Astrocyte of the spinal cord (primary cell): Measurements from ENCODE around the gene MYPN.

Experiments
- DNase-seq: peaks from one replicate; pipeline ENCODE4 v3.0.0; 2011; ENCODE audit warnings: low read depth, low spot score
- H3K4me3 ChIP-seq: 2 replicates; pipeline ENCODE4 v1.5.1; 2011; ENCODE audit warnings: low read depth, mild to moderate bottlenecking, low read length, moderate library complexity
- in situ Hi-C: cut with HindIII; loops from 2 replicates; pipeline ENCODE4 v1.10.0; 2017; ENCODE audit warnings: low sequenced_read_pairs
- TF ChIP-seq, protein P1 (sequence below): IDR thresholded peaks from 2 replicates; pipeline ENCODE4 v1.5.1; 2012; ENCODE audit warnings: low read depth, mild to moderate bottlenecking, low read length, inconsistent platforms

MYPN gene

DNA sequence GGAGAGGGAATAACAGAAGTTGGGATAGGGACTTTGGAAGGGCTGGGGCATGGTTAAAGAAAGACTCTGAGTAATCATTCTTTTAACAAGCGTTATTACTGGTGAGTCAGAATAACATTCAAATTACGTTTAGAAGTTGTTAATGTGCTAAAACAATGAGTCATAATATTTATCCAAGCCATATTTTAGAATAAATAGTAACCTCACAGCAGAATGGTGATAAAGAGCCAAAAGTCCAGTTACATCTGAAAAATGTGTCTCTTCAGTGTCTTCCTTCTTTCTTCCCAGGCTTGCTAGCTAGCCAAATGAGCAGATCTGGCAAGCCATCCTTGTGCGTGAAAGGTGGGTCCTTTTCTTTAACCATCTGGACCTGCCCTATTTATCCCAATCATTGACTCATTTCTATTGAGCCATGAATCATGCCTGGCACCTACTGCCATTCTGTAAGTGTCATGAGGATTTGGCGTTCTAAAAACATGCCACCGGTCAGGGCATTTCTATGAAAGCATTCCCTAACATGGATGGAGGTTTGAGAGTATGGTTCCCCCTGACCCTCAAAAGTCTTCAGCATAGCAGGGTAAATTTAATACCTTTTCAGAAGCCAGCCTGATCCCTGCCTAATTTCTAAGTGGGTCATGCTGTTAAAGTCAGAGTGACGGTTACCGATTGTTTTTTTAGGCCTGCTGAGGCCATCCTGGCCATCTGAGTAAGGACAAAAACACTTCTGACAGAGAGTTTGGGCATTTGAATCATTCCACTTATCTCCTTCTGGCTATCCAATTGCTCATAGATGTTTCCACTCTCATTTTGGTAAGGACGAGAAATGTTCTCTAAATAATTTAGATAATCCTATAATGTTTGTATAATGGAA is 26.9 kb downstream of the MYPN start:
- TF ChIP-seq, protein P1, sequence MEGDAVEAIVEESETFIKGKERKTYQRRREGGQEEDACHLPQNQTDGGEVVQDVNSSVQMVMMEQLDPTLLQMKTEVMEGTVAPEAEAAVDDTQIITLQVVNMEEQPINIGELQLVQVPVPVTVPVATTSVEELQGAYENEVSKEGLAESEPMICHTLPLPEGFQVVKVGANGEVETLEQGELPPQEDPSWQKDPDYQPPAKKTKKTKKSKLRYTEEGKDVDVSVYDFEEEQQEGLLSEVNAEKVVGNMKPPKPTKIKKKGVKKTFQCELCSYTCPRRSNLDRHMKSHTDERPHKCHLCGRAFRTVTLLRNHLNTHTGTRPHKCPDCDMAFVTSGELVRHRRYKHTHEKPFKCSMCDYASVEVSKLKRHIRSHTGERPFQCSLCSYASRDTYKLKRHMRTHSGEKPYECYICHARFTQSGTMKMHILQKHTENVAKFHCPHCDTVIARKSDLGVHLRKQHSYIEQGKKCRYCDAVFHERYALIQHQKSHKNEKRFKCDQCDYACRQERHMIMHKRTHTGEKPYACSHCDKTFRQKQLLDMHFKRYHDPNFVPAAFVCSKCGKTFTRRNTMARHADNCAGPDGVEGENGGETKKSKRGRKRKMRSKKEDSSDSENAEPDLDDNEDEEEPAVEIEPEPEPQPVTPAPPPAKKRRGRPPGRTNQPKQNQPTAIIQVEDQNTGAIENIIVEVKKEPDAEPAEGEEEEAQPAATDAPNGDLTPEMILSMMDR: no peak
- no peak overlapping the region for H3K4me3 ChIP-seq
- in situ Hi-C loops: no loop called here
- peak; percentile 80 for DNase-seq

DNA sequence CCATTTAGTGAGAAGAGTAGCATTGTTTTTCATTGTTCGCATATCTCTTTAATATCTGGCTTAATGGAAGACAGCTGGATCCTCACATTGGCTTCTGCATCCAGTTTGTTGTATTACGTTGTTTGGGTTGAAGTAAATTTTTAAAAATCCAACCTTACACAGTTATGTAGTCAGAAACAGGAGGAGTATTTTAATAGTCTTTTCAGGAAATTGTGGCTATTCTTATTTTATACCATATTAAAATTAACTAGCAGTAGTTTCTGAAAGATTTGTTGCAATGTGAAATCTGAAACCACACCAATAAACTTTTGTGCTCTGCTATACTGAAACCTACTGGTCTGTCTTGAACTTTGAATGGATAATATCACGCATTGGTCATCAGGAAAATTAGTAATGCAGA is 27.9 kb downstream of the MYPN start:
- peak; percentile 22 for DNase-seq

DNA sequence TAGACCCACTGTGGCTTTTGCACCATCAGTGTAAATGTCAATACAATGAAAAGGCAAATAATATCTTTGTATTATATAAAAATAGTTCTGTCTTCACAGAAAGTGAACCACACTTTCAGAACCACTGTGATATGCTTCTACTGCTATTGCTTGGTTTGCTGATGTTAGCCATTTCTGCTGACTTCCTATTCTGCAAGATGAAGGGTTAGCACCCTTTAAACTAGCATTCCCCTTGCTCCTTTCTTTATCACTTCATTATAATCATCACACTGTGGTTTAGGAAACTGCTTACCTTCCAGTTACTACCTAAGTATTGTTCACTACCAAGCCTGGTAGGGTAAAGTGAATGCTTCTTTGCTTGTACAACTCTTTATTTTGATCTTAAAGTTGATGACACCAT is 29.2 kb downstream of the MYPN start:
- no peak for DNase-seq
- in situ Hi-C loops: no loop called here
- TF ChIP-seq, protein P1: no peak
- no peak overlapping the region for H3K4me3 ChIP-seq

More for the DNA sequence above, 27.9 kb downstream of the MYPN start:
- H3K4me3 ChIP-seq: no peak overlapping the region
- in situ Hi-C loops: no loop called here
- TF ChIP-seq, protein P1: no peak

DNA sequence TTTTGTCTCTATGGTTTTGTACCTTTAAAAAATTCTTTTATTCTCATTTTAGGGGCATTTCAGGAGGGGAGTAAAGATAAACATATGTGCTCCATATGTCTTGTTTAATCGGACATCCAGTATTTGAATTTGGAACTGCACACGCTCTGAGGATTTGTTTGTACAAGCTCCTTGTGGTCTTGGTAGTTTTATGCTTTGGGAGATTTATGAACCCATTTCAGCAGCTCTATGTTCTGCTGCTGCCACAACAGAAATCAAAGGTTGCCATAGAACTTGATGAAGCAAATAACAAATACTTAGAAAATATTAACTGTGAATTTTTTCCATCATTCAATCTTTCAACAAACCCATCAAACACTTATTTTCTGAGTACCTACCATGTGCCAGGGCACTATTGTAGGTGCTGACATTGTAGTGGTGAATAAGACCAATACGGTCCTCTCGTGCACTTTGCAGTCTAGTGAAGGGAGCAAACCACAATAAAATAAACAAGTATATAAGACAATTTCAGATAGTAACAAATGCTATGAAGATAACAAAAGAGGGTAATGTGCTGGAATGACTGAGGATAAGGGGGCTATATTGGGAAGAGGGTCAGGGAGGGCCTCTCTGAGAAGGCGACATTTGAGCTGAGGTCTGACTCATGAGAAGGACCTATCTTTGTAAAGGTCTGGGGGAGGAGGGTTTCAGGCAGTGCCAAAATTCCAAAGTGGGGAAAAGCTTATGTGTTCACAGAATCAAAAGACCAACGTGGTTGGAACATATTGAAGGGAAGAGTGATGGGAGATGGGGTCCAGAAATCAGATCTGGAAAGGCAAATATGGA is 30.4 kb downstream of the MYPN start:
- DNase-seq: peak; percentile 55
- H3K4me3 ChIP-seq: no peak overlapping the region
- in situ Hi-C loops: no loop called here
- TF ChIP-seq, protein P1: no peak

DNA sequence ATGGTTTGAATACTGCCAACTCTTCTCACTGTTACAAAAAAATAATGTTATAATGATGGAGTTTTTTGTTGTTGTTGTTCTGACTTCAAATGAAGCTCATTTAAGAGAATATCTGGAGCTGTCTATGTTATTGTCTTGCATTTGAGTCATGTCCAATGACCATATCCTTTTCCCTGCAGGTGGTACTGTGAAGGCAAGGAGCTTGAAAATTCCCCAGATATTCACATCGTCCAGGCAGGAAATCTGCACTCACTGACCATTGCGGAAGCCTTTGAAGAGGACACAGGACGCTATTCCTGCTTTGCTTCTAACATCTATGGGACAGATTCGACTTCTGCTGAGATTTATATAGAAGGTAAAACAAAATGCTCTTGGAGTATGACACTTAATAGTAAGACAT is 33.5 kb downstream of the MYPN start:
- no peak overlapping the region for H3K4me3 ChIP-seq
- TF ChIP-seq, protein P1: no peak
- in situ Hi-C loops: no loop called here
- DNase-seq: peak; percentile 48

DNA sequence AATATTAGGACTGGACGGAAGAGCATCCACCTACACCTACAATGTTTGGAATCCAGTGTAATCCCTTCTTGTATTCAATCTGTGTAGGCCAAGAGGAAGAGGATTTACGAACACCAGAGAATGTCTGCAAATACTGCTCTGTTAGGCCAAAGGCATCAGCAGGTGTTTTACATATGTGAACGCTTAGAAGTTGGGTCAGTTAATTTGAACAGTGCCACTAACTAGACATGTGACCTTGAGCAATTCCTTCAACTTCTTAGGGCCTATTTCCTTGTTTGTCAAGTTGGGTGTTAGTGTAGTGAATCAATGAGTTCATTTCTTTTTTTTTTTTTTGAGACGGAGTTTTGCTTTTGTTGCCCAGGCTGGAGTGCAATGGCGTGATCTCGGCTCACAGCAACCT is 35.4 kb downstream of the MYPN start:
- no peak overlapping the region for H3K4me3 ChIP-seq
- TF ChIP-seq, protein P1: no peak
- in situ Hi-C loops: no loop called here
- no peak for DNase-seq
